GM18520 (cell line): ENCODE results near the gene H3-3A.

Experiments used
- ATAC-seq: cut with Tn5 transposase; IDR thresholded peaks from one replicate; pipeline ENCODE4 v1.9.1; 2021; ENCODE audit not compliant: unreplicated experiment

H3-3A gene

GRCh38 chr1:226052061-226052460 lies 10.5 kb upstream of the H3-3A start:
- ATAC-seq = no peak

GRCh38 chr1:226054519-226055327 lies 7.8 kb upstream of the H3-3A start:
- no peak for ATAC-seq

GRCh38 chr1:226059709-226060108 lies 2.8 kb upstream of the H3-3A start:
- no peak for ATAC-seq

- ATAC-seq = no peak
Observed at GRCh38 chr1:226060427-226060826, 2.1 kb upstream of the H3-3A start.

GRCh38 chr1:226061068-226061840 lies 1.3 kb upstream of the H3-3A start:
- ATAC-seq = no peak

GRCh38 chr1:226061841-226062557 lies 517 bp upstream of the H3-3A start:
- ATAC-seq = peak; percentile 23

- no peak for ATAC-seq
Observed at GRCh38 chr1:226063224-226063976, 884 bp downstream of the H3-3A start.

GRCh38 chr1:226063977-226064815 lies 1.7 kb downstream of the H3-3A start:
- no peak for ATAC-seq

- no peak for ATAC-seq
Observed at GRCh38 chr1:226064816-226065248, 2.3 kb downstream of the H3-3A start.

GRCh38 chr1:226066415-226067078 lies 4.0 kb downstream of the H3-3A start:
- no peak for ATAC-seq

GRCh38 chr1:226069811-226070489 lies 7.4 kb downstream of the H3-3A start:
- ATAC-seq = no peak

- no peak for ATAC-seq
Observed at GRCh38 chr1:226072347-226072746, 9.8 kb downstream of the H3-3A start.

- ATAC-seq = no peak
Observed at GRCh38 chr1:226073184-226073950, 10.9 kb downstream of the H3-3A start.

- ATAC-seq = no peak
Observed at GRCh38 chr1:226074046-226074445, 11.5 kb downstream of the H3-3A start.

GRCh38 chr1:226076378-226076777 lies 13.9 kb downstream of the H3-3A start:
- ATAC-seq = no peak

- no peak for ATAC-seq
Observed at GRCh38 chr1:226078374-226078773, 15.9 kb downstream of the H3-3A start.

GRCh38 chr1:226082587-226082917 lies 20.0 kb downstream of the H3-3A start:
- no peak for ATAC-seq

- ATAC-seq = no peak
Observed at GRCh38 chr1:226082959-226083301, 20.4 kb downstream of the H3-3A start.
